Suprapubic skin (tissue), 4 donors: ENCODE measurements around the gene MS4A10. TPM values are rescaled to one million over a fixed set of nuclear protein-coding genes. Genes with fewer than 3 reads are reported as not detected.

ENCODE experiments used
- DNase-seq, 2 donors: peaks; one replicate each; pipeline ENCODE4 v3.0.0-alpha.2; 2019; ENCODE audit warnings: low spot score in 2 of 2
- H3K27ac ChIP-seq: fragments of 200-600 bp; sonication (generic); one replicate; pipeline ENCODE4 v1.5.1; 2019
- H3K27me3 ChIP-seq: fragments of 200-600 bp; sonication (generic); one replicate; pipeline ENCODE4 v1.5.1; 2019
- H3K36me3 ChIP-seq: fragments of 200-600 bp; sonication (generic); one replicate; pipeline ENCODE4 v1.5.1; 2019
- H3K4me1 ChIP-seq: fragments of 200-600 bp; sonication (generic); one replicate; pipeline ENCODE4 v1.5.1; 2019
- H3K4me3 ChIP-seq: fragments of 200-600 bp; sonication (generic); one replicate; pipeline ENCODE4 v1.5.1; 2019; ENCODE audit warnings: mild to moderate bottlenecking
- H3K9me3 ChIP-seq: fragments of 200-600 bp; sonication (generic); one replicate; pipeline ENCODE4 v1.5.1; 2019
- CTCF ChIP-seq, 2 donors: fragments of 200-600 bp in 1 of 2; fragments of 450-650 bp in 1 of 2; sonication (generic) in 1 of 2; IDR thresholded peaks; one replicate each; pipeline ENCODE4 v1.5.1; 2016 to 2019; ENCODE audit warnings: antibody characterized with exemption in 2 of 2, mild to moderate bottlenecking in 1 of 2, moderate library complexity in 1 of 2
- EP300 ChIP-seq: sonication (generic); formaldehyde crosslinking; IDR thresholded peaks from one replicate; pipeline ENCODE4 v1.6.1; 2017; ENCODE audit warnings: antibody characterized with exemption
- POLR2A ChIP-seq, 2 donors: fragments of 450-650 bp; IDR thresholded peaks; one replicate each; pipeline ENCODE4 v1.6.1; 2017; ENCODE audit warnings: antibody characterized with exemption in 2 of 2, mild to moderate bottlenecking in 2 of 2, moderate library complexity in 2 of 2
- POLR2AphosphoS5 ChIP-seq, 3 donors: sonication (generic); formaldehyde crosslinking; IDR thresholded peaks; one replicate each; pipeline ENCODE4 v1.6.1; 2017; ENCODE audit warnings: antibody characterized with exemption in 3 of 3
- WGBS: methylation state at CpG from one replicate; pipeline ENCODE4 v1.1.5; 2018; 5-methylcytosine and 5-hydroxymethylcytosine counted together
- total RNA-seq, 4 donors: library from RNA; depleted of rRNA; stranded (reverse); fragments of >200 nt; gene quantifications; one replicate each; pipeline ENCODE4 v1.1.0, GENCODE V29; 2016

The MS4A10 gene
- total RNA-seq, 4 donors from 2014 or later: not detected

- H3K9me3 ChIP-seq: no peaks in the 10 kb centered on the region
- no peaks in the 10 kb centered on the region for H3K4me1 ChIP-seq
- H3K27me3 ChIP-seq: peaks cover 7% of the 10 kb centered on the region
- no peak for DNase-seq
- TF ChIP-seq POLR2AphosphoS5 (IDR thresholded peaks at IDR 0.05) (no peak), CTCF (IDR thresholded peaks at IDR 0.05) (no peak), POLR2A (IDR thresholded peaks at IDR 0.05) (no peak), EP300 (no peak)
- WGBS: 85% methylated on average over 3 of the region's 3 CpGs
- H3K36me3 ChIP-seq: no peaks in the 10 kb centered on the region
- H3K4me3 ChIP-seq: no peak overlapping the region
- H3K27ac ChIP-seq: no peak overlapping the region
These were observed 7.4 kb downstream of the MS4A10 start for GRCh38 chr11:60792521-60792920.

- Histone ChIP-seq H3K4me3 (no peak overlapping the region), H3K27ac (no peak overlapping the region), H3K27me3 (peaks cover 13% of the 10 kb centered on the region), H3K9me3 (no peaks in the 10 kb centered on the region), H3K36me3 (no peaks in the 10 kb centered on the region), H3K4me1 (no peaks in the 10 kb centered on the region)
- TF ChIP-seq CTCF (IDR thresholded peaks at IDR 0.05) (no peak), EP300 (no peak), POLR2A (IDR thresholded peaks at IDR 0.05) (no peak), POLR2AphosphoS5 (IDR thresholded peaks at IDR 0.05) (no peak)
- 62% methylated on average over 5 of the region's 6 CpGs for WGBS
- DNase-seq: no peak
These were observed 10.2 kb downstream of the MS4A10 start for GRCh38 chr11:60795291-60795690.

- Histone ChIP-seq H3K27ac (no peak overlapping the region), H3K9me3 (no peaks in the 10 kb centered on the region), H3K4me1 (no peaks in the 10 kb centered on the region), H3K36me3 (no peaks in the 10 kb centered on the region), H3K4me3 (no peak overlapping the region), H3K27me3 (peaks cover 6% of the 10 kb centered on the region)
- no peak for DNase-seq
- WGBS: 86% methylated on average over 16 of the region's 17 CpGs
- TF ChIP-seq CTCF (IDR thresholded peaks at IDR 0.05): no peak
- TF ChIP-seq POLR2A (IDR thresholded peaks at IDR 0.05): no peak
- TF ChIP-seq POLR2AphosphoS5 (IDR thresholded peaks at IDR 0.05): no peak
- TF ChIP-seq EP300: no peak
These were observed 12.9 kb downstream of the MS4A10 start for GRCh38 chr11:60797846-60798630.

- TF ChIP-seq EP300 (no peak), POLR2AphosphoS5 (IDR thresholded peaks at IDR 0.05) (no peak), CTCF (IDR thresholded peaks at IDR 0.05) (no peak), POLR2A (IDR thresholded peaks at IDR 0.05) (no peak)
- no peak overlapping the region for H3K27ac ChIP-seq
- H3K4me3 ChIP-seq: no peak overlapping the region
- H3K27me3 ChIP-seq: peaks cover 6% of the 10 kb centered on the region
- 100% methylated on average over 2 of the region's 3 CpGs for WGBS
- H3K36me3 ChIP-seq: no peaks in the 10 kb centered on the region
- no peaks in the 10 kb centered on the region for H3K9me3 ChIP-seq
- no peaks in the 10 kb centered on the region for H3K4me1 ChIP-seq
- no peak for DNase-seq
These were observed 13.5 kb downstream of the MS4A10 start for GRCh38 chr11:60798631-60799030.

- WGBS: 95% methylated on average over 10 of the region's 10 CpGs
These were observed 16.1 kb downstream of the MS4A10 start for GRCh38 chr11:60801194-60801593.

More at GRCh38 chr11:60801194-60801593, 16.1 kb downstream of the MS4A10 start:
- TF ChIP-seq EP300 (no peak), POLR2AphosphoS5 (IDR thresholded peaks at IDR 0.05) (no peak), POLR2A (IDR thresholded peaks at IDR 0.05) (no peak), CTCF (IDR thresholded peaks at IDR 0.05) (no peak)
- no peak for DNase-seq
- Histone ChIP-seq H3K4me3 (no peak overlapping the region), H3K4me1 (no peaks in the 10 kb centered on the region), H3K27ac (no peak overlapping the region), H3K27me3 (peaks cover 14% of the 10 kb centered on the region), H3K9me3 (no peaks in the 10 kb centered on the region), H3K36me3 (no peaks in the 10 kb centered on the region)
